Measurements from ENCODE around the gene BAK1.

- TF ChIP-seq CTCF (IDR thresholded peaks at IDR 0.05) (no peak), POLR2A (IDR thresholded peaks at IDR 0.05) (no peak), EP300 (IDR thresholded peaks at IDR 0.05) (no peak), POLR2AphosphoS5 (IDR thresholded peaks at IDR 0.05) (no peak)
These were observed 6.1 kb upstream of the BAK1 start for GRCh38 chr6:33586108-33586640.

All from suprapubic skin (tissue), 4 donors.